Neural cell (in vitro differentiated cells): ENCODE results near the gene CDK17.

Experiments used
- CTCF ChIP-seq: fragments of 450-650 bp; IDR thresholded peaks from 2 replicates; pipeline ENCODE4 v1.5.1; 2014; ENCODE audit warnings: antibody characterized with exemption, mild to moderate bottlenecking, moderate library complexity; ENCODE audit not compliant: poor library complexity, severe bottlenecking
- EZH2 ChIP-seq: fragments of 200-600, 300-800 bp; shearing (Covaris generic), sonication (generic); IDR thresholded peaks from 2 replicates; pipeline ENCODE4 v1.6.1; 2014; ENCODE audit warnings: antibody characterized with exemption, low read length, borderline replicate concordance, mild to moderate bottlenecking; ENCODE audit not compliant: insufficient read depth, poor library complexity, severe bottlenecking
- POLR2AphosphoS5 ChIP-seq: IDR thresholded peaks from 2 replicates; pipeline ENCODE4 v1.6.1; 2012
- RAD21 ChIP-seq: fragments of 450-650 bp; conservative IDR thresholded peaks from 2 replicates; pipeline ENCODE4 v1.6.1; 2014; ENCODE audit warnings: antibody characterized with exemption, mild to moderate bottlenecking, moderate library complexity
- REST ChIP-seq: IDR thresholded peaks from 2 replicates; pipeline ENCODE4 v1.6.1; 2012; ENCODE audit warnings: borderline replicate concordance

- TF ChIP-seq CTCF (no peak), POLR2AphosphoS5 (no peak), REST (no peak), EZH2 (no peak), RAD21 (no peak)
These were observed 31.6 kb downstream of the CDK17 start for GRCh38 chr12:96368687-96369086.
